Uterus (tissue), 4 donors: ENCODE results near the gene NPHS2. TPM values are rescaled to one million over a fixed set of nuclear protein-coding genes. Genes with fewer than 3 reads are reported as not detected.

Source experiments
- DNase-seq, 2 donors: peaks; one replicate each; pipeline ENCODE4 v3.0.0-alpha.2; 2019 to 2020
- H3K27ac ChIP-seq, 2 donors: fragments of 200-600 bp; sonication (generic); 1 replicate in 1 of 2; 2 replicates in 1 of 2; pipeline ENCODE4 v1.5.1; 2016 to 2018
- H3K27me3 ChIP-seq, 2 donors: fragments of 200-600 bp; sonication (generic); one replicate each; pipeline ENCODE4 v1.5.1; 2018 to 2019; ENCODE audit warnings: control low read depth in 1 of 2
- H3K36me3 ChIP-seq, 2 donors: fragments of 200-600 bp; sonication (generic); one replicate each; pipeline ENCODE4 v1.5.1; 2019; ENCODE audit warnings: control low read depth in 1 of 2
- H3K4me1 ChIP-seq, 2 donors: fragments of 200-600 bp; sonication (generic); one replicate each; pipeline ENCODE4 v1.5.1; 2018 to 2019; ENCODE audit warnings: control low read depth in 1 of 2
- H3K4me3 ChIP-seq, 2 donors: fragments of 200-600 bp; sonication (generic); 1 replicate in 1 of 2; 2 replicates in 1 of 2; pipeline ENCODE4 v1.5.1; 2018 to 2019; ENCODE audit warnings: mild to moderate bottlenecking in 1 of 2
- H3K9me3 ChIP-seq, 2 donors: fragments of 200-600 bp; sonication (generic); one replicate each; pipeline ENCODE4 v1.5.1; 2019; ENCODE audit warnings: control low read depth in 1 of 2
- POLR2A ChIP-seq, 2 donors: fragments of 450-650 bp; IDR thresholded peaks; one replicate each; pipeline ENCODE4 v1.6.1; 2016; ENCODE audit warnings: antibody characterized with exemption in 2 of 2, mild to moderate bottlenecking in 1 of 2, moderate library complexity in 1 of 2
- intact Hi-C: fragments of 100-400 bp; cut with DNase I; formaldehyde crosslinking; loops from one replicate; pipeline ENCODE4 v1.15.1; 2023; ENCODE audit warnings: low total_unique reads
- total RNA-seq, 4 donors: library from RNA; depleted of rRNA in 3 of 4; stranded (reverse); fragments of >200 nt in 3 of 4; gene quantifications; one replicate each; pipeline versions ENCODE4 v1.1.0 to v1.2.4, GENCODE V29; 2014 to 2023
- TF ChIP-seq, protein P1 (sequence below), 4 experiments: fragments of 200-600 bp in 2 of 4; fragments of 450-650 bp in 2 of 4; sonication (generic) in 2 of 4; IDR thresholded peaks; one replicate each; pipeline ENCODE4 v1.5.1; 2016 to 2019; ENCODE audit warnings: antibody characterized with exemption in 4 of 4, mild to moderate bottlenecking in 2 of 4, moderate library complexity in 1 of 4
- donor health status: DM: yes; HTN: yes; CAD: no.

NPHS2 gene
- total RNA-seq, 4 donors from 2014 or later: not detected

DNA sequence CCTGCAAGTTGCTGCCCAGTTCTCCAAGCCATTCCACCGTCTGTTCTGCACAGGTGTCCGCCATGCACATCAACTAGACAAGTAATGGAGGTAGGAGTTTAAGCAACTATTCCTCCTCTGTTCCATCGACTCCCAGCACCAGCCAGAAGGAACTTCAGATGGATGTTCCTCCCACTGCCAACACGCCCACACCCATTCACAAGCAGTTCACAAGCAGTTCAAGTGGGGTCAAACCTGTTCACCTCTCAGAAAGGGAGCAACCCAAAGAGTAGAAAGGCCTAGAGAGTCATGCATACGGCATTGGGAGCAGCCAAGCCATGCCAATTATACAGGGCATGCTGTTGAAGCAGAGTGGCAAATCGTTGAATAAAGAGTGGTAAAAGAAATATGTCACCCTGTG lies 11.6 kb upstream of the NPHS2 start:
- H3K4me1 ChIP-seq: peaks cover 0 to 4% of the 10 kb centered on the region in 2 donors
- intact Hi-C loops: no loop called here
- TF ChIP-seq, protein P1, sequence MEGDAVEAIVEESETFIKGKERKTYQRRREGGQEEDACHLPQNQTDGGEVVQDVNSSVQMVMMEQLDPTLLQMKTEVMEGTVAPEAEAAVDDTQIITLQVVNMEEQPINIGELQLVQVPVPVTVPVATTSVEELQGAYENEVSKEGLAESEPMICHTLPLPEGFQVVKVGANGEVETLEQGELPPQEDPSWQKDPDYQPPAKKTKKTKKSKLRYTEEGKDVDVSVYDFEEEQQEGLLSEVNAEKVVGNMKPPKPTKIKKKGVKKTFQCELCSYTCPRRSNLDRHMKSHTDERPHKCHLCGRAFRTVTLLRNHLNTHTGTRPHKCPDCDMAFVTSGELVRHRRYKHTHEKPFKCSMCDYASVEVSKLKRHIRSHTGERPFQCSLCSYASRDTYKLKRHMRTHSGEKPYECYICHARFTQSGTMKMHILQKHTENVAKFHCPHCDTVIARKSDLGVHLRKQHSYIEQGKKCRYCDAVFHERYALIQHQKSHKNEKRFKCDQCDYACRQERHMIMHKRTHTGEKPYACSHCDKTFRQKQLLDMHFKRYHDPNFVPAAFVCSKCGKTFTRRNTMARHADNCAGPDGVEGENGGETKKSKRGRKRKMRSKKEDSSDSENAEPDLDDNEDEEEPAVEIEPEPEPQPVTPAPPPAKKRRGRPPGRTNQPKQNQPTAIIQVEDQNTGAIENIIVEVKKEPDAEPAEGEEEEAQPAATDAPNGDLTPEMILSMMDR (IDR thresholded peaks at IDR 0.05): no peak
- TF ChIP-seq POLR2A (IDR thresholded peaks at IDR 0.05): no peak
- H3K27me3 ChIP-seq: peaks cover 0 to 12% of the 10 kb centered on the region in 2 donors
- H3K9me3 ChIP-seq: no peaks in the 10 kb centered on the region
- DNase-seq: no peak
- H3K27ac ChIP-seq: no peak overlapping the region
- no peaks in the 10 kb centered on the region for H3K36me3 ChIP-seq
- no peak overlapping the region for H3K4me3 ChIP-seq

DNA sequence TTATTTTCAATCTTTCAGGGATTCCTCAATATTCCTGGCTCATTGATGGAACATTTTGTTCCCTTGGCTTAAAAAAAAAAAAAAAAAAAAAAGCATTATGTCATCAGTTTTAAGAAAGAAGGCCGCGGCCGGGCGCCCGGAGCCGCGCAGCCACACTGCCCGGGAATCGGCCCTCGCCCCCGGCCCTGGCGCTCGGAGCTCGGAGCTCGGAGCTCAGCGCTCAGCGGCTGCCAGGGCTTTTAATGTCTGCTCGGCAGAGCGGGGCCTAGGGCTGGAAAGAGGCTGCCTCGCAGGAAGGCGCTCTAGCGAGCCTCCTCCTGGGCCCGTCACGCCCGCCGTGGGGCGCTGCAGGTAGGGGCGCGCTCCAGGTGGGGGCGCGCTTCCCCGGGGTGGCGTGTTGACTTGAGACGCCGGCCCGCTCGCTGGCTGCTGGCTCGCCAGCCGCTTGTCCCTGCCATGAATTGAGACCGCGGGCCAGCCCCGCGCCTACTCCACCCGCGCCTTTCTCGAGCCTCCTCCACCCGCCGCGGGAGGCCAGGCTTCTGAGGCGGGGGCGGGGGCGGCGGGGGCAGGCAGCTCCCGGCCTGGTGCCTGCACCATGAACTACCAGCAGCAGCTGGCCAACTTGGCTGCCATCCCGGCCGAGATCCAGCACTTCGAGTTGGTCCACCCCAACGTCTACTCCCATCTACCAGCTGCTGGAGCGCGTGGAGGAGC lies 10.5 kb upstream of the NPHS2 start:
- Histone ChIP-seq H3K27me3 (peaks cover 0 to 3% of the 10 kb centered on the region in 2 donors), H3K36me3 (no peaks in the 10 kb centered on the region), H3K9me3 (no peaks in the 10 kb centered on the region), H3K27ac (peak overlapping the region in 1 of 2 donors; percentile 33), H3K4me3 (peak overlapping the region; percentile 0 to 18), H3K4me1 (peaks cover 0 to 4% of the 10 kb centered on the region in 2 donors)
- peak in 1 of 2 donors; percentile 33 for DNase-seq
- TF ChIP-seq, protein P1 (IDR thresholded peaks at IDR 0.05): peak in 3 of 4 experiments; percentile 28 to 33 (median 33)
- no peak for TF ChIP-seq POLR2A (IDR thresholded peaks at IDR 0.05)
- intact Hi-C loops: no loop called here

DNA sequence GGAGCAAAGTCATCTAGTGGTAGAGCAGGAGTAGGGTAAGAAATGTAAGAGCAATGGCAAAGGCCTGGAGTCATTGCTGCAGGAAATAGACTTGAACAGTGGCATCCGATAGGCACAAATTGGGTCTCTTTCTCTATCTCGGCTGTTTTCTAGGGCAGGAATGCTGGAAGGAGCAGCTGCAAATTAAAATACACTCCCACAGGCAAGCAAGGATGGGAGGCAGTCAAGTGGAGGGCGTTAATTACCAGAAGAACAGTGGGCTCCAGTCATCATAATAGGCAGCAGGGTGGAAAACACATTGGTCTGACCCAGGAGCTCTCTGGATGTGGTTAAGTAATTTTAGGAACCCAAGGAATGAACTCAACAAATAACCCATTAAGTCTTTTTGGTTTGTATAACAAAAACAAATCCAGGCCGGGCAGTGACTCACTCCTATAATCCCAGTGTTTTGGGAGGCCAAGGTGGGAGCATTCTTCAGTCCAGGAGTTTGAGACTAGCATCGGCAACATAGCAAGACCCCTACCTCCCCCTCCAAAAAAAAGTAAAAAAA lies 8.1 kb upstream of the NPHS2 start:
- no peak for TF ChIP-seq POLR2A (IDR thresholded peaks at IDR 0.05)
- TF ChIP-seq, protein P1 (IDR thresholded peaks at IDR 0.05): no peak
- intact Hi-C loops: no loop called here
- Histone ChIP-seq H3K4me1 (peaks cover 0 to 4% of the 10 kb centered on the region in 2 donors), H3K36me3 (no peaks in the 10 kb centered on the region), H3K27me3 (no peaks in the 10 kb centered on the region), H3K9me3 (no peaks in the 10 kb centered on the region), H3K4me3 (no peak overlapping the region), H3K27ac (no peak overlapping the region)
- no peak for DNase-seq

DNA sequence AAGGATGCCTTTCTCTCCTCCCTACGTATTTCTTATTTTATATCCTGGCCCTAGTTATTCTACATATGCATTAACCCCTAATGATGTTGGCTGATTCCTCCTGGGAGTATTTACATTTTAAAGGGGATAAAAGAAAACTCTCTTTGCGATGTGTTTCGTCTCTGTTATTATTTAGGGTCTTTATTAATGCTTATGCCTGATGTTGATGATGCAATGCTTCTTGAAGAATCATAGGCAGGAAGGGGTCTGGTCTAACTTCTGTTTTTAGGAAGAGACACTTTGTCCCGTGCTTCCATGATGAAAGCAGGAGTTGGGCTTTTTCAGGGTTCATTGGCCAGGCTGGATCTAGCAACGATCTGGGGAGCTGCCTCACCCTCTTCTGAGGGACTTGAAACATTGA lies 761 bp upstream of the NPHS2 start:
- Histone ChIP-seq H3K27ac (no peak overlapping the region), H3K27me3 (peaks cover 0 to 10% of the 10 kb centered on the region in 2 donors), H3K4me3 (no peak overlapping the region), H3K36me3 (no peaks in the 10 kb centered on the region), H3K4me1 (no peaks in the 10 kb centered on the region), H3K9me3 (no peaks in the 10 kb centered on the region)
- DNase-seq: no peak
- intact Hi-C loops: no loop called here
- TF ChIP-seq POLR2A (IDR thresholded peaks at IDR 0.05): no peak
- TF ChIP-seq, protein P1 (IDR thresholded peaks at IDR 0.05): no peak

DNA sequence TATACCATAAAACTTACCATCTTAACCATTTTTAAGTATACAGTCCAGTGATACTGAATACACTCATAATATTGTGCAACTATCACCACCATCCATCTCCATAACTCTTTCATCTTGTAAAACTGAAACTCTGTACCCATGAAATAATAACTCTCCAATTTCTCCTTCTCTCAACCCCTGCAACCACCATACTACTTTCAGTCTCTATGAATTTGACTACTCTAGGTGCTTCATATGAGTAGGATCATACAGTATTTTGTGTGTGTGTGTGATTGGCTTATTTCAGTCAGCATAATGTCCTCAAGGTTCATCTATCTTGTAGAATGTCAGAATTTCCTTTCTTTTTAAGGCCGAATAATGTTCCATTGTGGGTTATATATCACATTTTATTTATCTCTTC lies 17.7 kb downstream of the NPHS2 start:
- H3K4me3 ChIP-seq: no peak overlapping the region
- H3K9me3 ChIP-seq: no peaks in the 10 kb centered on the region
- intact Hi-C loops: no loop called here
- no peak for TF ChIP-seq POLR2A (IDR thresholded peaks at IDR 0.05)
- TF ChIP-seq, protein P1 (IDR thresholded peaks at IDR 0.05): no peak
- H3K27me3 ChIP-seq: no peaks in the 10 kb centered on the region
- DNase-seq: no peak
- no peak overlapping the region for H3K27ac ChIP-seq
- H3K4me1 ChIP-seq: no peaks in the 10 kb centered on the region
- H3K36me3 ChIP-seq: no peaks in the 10 kb centered on the region
